NOMO-1 treated with DMSO at 0.1 percent for 48 hours (cell line): Measurements from ENCODE around the gene CLIC5.

ENCODE experiments used
- DNase-seq: peaks from one replicate; lab custom pipeline; 2025; ENCODE audit not compliant: unreplicated experiment; lab: John Stamatoyannopoulos, UW

The CLIC5 gene

DNA sequence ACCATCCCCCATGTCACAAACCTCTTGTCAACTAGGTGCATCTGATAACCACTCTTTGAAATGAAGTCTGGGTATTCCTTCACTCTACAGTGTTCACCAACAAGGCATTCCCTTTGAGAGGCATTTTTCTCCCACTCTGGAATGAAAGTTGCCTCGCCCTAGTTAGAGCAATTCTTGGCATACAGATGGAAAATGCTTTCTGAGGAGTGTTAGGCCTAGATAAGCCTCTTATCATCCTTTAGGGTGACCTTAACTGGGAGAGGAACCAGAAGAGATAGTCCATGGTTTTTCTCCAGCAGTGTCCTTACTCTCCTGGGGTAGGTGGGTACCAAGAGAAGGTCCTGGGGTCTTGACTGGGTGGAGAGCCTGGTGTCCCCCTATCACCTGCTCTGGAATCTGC, 14.8 kb downstream of the CLIC5 start:
- DNase-seq = no peak

GRCh38 chr6:45998524-45998923, 17.1 kb downstream of the CLIC5 start:
- no peak for DNase-seq

DNA sequence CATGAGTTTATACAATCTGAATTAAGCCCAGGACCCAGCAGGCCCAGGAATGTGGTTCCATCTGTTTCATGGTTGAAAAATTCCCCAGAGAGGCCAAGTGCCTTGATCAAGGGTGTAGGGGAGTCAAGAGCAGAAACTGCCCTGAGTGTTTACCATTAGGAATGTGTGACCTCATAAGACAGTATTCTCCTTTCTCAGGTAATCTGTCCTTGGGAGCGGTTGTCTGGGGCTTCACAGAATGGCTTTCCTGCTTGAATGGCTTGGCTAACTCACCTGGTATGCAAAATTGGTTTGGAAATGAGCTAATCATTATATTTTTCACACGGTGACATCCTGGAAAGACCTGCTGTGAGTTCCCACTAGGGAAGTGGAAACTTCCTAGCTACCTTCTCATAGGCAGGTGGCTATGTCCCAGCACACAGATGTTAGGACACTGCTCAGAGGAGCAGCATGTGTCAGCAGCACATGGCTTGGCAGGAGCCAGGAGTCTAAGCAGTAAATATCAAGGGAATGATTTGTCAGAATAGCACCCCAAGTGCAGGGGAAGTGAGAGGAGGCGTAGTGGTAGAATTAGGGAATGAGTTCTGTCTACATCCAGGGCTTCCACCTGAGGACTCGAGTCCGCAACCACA, 17.7 kb downstream of the CLIC5 start:
- DNase-seq = no peak

- DNase-seq = no peak
These were observed 24.5 kb downstream of the CLIC5 start for GRCh38 chr6:45991189-45991588.

GRCh38 chr6:45990162-45990561, 25.5 kb downstream of the CLIC5 start:
- no peak for DNase-seq

DNA sequence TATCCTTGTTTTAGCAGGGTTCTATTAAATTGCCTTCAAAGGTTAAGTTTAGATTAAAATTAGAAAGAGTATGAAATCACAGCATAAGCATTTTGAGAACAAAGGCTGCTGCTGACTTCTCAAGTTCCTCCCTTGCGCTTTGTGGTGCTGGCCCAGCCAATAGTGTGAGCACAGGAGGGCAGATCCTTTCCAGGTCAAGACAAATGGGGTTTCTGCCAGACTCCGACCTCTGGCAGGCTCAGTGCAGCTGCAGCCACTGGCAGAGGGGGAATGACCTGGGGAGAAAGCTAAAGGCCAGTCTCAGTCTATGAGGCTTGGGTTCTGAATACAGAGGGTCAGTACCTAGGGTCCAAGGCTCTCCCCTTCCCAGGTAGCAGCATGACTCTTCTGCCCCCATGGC, 27.0 kb downstream of the CLIC5 start:
- no peak for DNase-seq

- DNase-seq = no peak
These were observed 27.8 kb downstream of the CLIC5 start for GRCh38 chr6:45987856-45988255.

DNA sequence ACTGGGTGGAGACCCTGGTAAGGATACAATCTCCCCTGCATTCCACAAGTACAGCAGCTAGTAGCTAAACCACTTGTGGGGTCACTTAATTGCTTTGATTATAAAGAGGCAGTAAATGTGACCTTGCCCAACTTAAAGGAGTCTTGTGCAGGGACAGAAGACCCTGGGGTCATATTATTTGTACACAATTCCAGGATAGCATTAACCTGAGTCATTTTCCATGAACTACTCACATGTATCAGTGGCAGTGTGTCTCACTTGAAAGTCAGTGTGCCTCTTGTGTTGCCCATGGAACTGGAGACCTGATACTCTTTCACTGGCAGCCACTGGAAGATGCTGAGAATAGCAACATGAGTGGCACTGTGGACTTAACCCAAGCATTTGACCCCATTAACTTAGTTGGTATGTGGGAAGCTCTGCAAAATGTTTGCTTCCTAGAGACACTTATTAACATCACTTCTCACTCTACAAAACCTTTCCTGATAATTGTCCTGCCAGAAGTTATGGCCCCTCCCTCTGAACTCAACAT, 28.9 kb downstream of the CLIC5 start:
- no peak for DNase-seq

GRCh38 chr6:45984788-45985425, 30.8 kb downstream of the CLIC5 start:
- no peak for DNase-seq

DNA sequence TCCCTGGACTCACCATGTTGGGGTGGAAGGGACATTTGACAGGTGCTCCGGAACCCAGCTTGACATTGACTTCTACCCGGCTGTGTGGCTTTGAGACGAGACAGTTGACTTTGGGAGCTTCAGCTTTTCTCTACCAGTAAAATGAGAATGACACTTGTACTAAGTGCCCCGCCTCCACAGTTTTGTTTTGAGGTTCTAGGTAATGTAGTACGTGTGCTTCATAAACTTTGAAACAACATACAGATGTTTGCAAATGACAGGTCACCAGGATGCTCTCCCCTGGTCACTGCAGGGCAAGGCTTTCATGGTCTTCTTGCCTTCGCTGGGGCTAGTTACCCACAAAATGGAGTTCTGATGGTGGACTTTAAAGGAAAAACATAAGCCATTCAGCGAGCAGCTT, 31.3 kb downstream of the CLIC5 start:
- no peak for DNase-seq

- no peak for DNase-seq
These were observed 32.6 kb downstream of the CLIC5 start for GRCh38 chr6:45983062-45983461.

GRCh38 chr6:45982280-45983036, 33.2 kb downstream of the CLIC5 start:
- DNase-seq = no peak

- DNase-seq = no peak
These were observed 34.6 kb downstream of the CLIC5 start for GRCh38 chr6:45981046-45981445.

- no peak for DNase-seq
These were observed 36.3 kb downstream of the CLIC5 start for GRCh38 chr6:45979311-45979710.

GRCh38 chr6:45974596-45974995, 41.1 kb downstream of the CLIC5 start:
- DNase-seq = no peak

DNA sequence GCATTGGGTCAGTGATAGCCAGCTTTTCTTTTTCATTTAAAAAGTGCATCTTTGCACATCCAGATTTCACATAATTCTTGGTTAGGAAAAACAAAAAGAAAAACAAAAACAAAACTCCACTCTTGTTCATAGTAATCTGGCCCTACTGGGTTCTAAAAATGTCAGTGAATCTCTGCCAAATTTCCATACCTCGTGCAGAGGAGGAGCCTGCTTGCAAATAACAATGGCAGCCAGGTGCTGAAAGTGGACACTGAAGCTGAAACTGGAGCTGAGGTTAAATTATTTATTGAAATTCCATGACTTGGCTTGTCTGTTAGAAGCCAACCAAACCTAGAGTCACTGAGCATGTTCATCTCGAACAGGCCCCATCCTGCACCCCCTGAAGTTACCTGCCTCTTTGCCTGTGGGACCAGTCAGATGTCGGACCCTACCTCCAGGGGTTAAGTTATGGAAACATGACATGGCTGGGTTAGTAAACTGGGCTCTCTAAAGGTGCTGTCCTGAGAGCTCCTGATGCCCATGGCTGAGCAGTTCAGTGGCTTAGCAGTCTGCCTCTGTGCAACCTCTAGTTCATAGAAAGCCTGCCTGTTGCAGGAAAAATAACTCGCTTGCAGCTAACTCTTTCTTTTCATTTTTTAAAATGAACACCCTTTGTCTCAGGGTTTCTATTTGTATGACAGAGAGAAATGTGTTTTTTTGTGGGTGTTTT, 42.7 kb downstream of the CLIC5 start:
- DNase-seq = no peak

DNA sequence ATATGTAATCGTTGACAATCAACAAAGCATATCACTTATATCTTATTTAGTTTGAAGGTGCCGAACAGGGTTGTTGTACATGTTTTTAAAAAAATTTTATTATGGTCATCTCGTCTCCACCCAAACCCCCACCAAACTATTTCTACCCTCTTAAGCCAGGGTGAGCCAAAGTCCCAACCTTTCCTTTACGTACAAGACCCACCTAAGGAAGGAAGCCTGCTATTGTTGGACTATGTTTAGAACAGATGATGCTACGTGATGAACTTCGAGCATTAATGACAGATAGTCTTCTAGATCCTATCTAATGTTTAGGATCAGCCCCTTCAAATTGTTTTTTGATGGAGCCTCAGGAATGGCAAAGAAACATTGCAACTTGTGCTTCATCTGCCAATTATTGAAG, 44.4 kb downstream of the CLIC5 start:
- no peak for DNase-seq

DNA sequence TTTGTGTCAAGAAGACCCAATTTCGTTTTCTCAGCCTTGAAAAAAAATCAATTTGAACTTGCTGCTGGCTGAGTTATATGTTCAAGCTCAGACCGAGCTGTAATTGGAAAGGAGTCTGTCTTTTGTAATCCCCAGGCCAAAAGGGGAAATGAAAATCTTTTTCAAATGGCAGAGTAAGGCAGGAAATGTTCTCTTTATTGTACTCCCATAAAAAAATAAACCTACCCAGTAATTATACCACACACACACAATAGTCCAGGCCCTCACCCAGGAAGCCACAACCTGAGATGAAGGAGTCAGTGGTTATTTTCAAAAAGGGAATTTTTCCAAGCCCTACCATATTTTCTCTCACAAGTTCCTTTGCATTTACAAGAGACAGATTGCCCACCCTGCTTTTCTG, 45.3 kb downstream of the CLIC5 start:
- peak; percentile 88 for DNase-seq

- no peak for DNase-seq
These were observed 45.8 kb downstream of the CLIC5 start for GRCh38 chr6:45969883-45970282.

- DNase-seq = no peak
These were observed 46.6 kb downstream of the CLIC5 start for GRCh38 chr6:45969026-45969425.

GRCh38 chr6:45967363-45967762, 48.3 kb downstream of the CLIC5 start:
- DNase-seq = no peak
